Liver (tissue), 9 donors: Measurements from ENCODE around the gene PDZD2. TPM values are rescaled to one million over a fixed set of nuclear protein-coding genes. Genes with fewer than 3 reads are reported as not detected.

ENCODE experiments used
- DNase-seq: peaks from one replicate; pipeline ENCODE4 v3.0.0-alpha.2; 2017; ENCODE audit warnings: low spot score
- H3K27ac ChIP-seq, 2 donors: one replicate each; pipeline ENCODE4 v1.7.0; 2013; ENCODE audit warnings: inconsistent platforms in 2 of 2, low read length in 2 of 2, control low read depth in 1 of 2, low read depth in 1 of 2, mild to moderate bottlenecking in 1 of 2
- H3K27me3 ChIP-seq, 4 donors: one replicate each; pipeline versions ENCODE4 v1.6.1 to v1.7.0; 2013; ENCODE audit warnings: low read length in 3 of 4, inconsistent platforms in 1 of 4, mild to moderate bottlenecking in 1 of 4, moderate library complexity in 1 of 4; ENCODE audit not compliant: control insufficient read depth in 4 of 4, insufficient read depth in 4 of 4
- H3K36me3 ChIP-seq, 4 donors: one replicate each; pipeline versions ENCODE4 v1.6.1 to v1.7.0; 2013; ENCODE audit warnings: low read length in 3 of 4, mild to moderate bottlenecking in 3 of 4, low read depth in 1 of 4, moderate library complexity in 1 of 4; ENCODE audit not compliant: control insufficient read depth in 4 of 4, insufficient read depth in 3 of 4
- H3K4me1 ChIP-seq, 4 donors: one replicate each; pipeline versions ENCODE4 v1.6.1 to v1.7.0; 2013; ENCODE audit warnings: low read length in 3 of 4, mild to moderate bottlenecking in 3 of 4, moderate library complexity in 1 of 4; ENCODE audit not compliant: control insufficient read depth in 4 of 4, insufficient read depth in 4 of 4
- H3K4me3 ChIP-seq, 3 donors: one replicate each; pipeline versions ENCODE4 v1.6.1 to v1.7.0; 2013; ENCODE audit warnings: low read length in 3 of 3, control low read depth in 1 of 3, low read depth in 1 of 3, mild to moderate bottlenecking in 1 of 3
- H3K9ac ChIP-seq, 2 donors: one replicate each; pipeline ENCODE4 v1.7.0; 2013; ENCODE audit warnings: low read length in 2 of 2, mild to moderate bottlenecking in 2 of 2, moderate library complexity in 2 of 2, control low read depth in 1 of 2, low read depth in 1 of 2
- H3K9me3 ChIP-seq, 4 donors: one replicate each; pipeline versions ENCODE4 v1.6.1 to v1.7.0; 2013; ENCODE audit warnings: low read length in 3 of 4; ENCODE audit not compliant: control insufficient read depth in 4 of 4
- ATF3 ChIP-seq: IDR thresholded peaks from 2 replicates; pipeline ENCODE4 v1.6.1; 2016; ENCODE audit warnings: antibody characterized with exemption
- CTCF ChIP-seq: fragments of 150-350 bp; IDR thresholded peaks from 2 replicates; pipeline ENCODE4 v1.5.1; 2017; ENCODE audit warnings: improper control_type of control experiment, low read depth, low read length; ENCODE audit not compliant: missing input control
- EGR1 ChIP-seq, 2 donors: IDR thresholded peaks; 2 replicates each; pipeline ENCODE4 v1.6.1; 2016 to 2018; ENCODE audit warnings: antibody characterized with exemption in 2 of 2, low read depth in 2 of 2
- FOXA1 ChIP-seq: IDR thresholded peaks from 2 replicates; pipeline ENCODE4 v1.6.1; 2016; ENCODE audit warnings: antibody characterized with exemption
- GABPA ChIP-seq, 2 donors: IDR thresholded peaks in 1 of 2; conservative IDR thresholded peaks in 1 of 2; 2 replicates each; pipeline ENCODE4 v1.6.1; 2016; ENCODE audit warnings: antibody characterized with exemption in 2 of 2, mild to moderate bottlenecking in 1 of 2, moderate library complexity in 1 of 2
- HNF4A ChIP-seq, 2 donors: conservative IDR thresholded peaks; 2 replicates each; pipeline ENCODE4 v1.6.1; 2016; ENCODE audit warnings: antibody characterized with exemption in 2 of 2, mild to moderate bottlenecking in 2 of 2
- HNF4G ChIP-seq: IDR thresholded peaks from 2 replicates; pipeline ENCODE4 v1.6.1; 2016; ENCODE audit warnings: antibody characterized with exemption
- JUND ChIP-seq, 2 donors: IDR thresholded peaks; 2 replicates each; pipeline ENCODE4 v1.6.1; 2016; ENCODE audit warnings: antibody characterized with exemption in 2 of 2
- MAX ChIP-seq: IDR thresholded peaks from 2 replicates; pipeline ENCODE4 v1.6.1; 2016; ENCODE audit warnings: antibody characterized with exemption
- NR2F2 ChIP-seq: IDR thresholded peaks from 2 replicates; pipeline ENCODE4 v1.6.1; 2016; ENCODE audit warnings: antibody characterized with exemption
- RAD21 ChIP-seq, 2 donors: IDR thresholded peaks; 2 replicates each; pipeline ENCODE4 v1.6.1; 2016; ENCODE audit warnings: antibody characterized with exemption in 2 of 2, mild to moderate bottlenecking in 2 of 2
- REST ChIP-seq: IDR thresholded peaks from 2 replicates; pipeline ENCODE4 v1.6.1; 2016; ENCODE audit warnings: antibody characterized with exemption, mild to moderate bottlenecking
- RXRA ChIP-seq, 2 donors: IDR thresholded peaks; 2 replicates each; pipeline ENCODE4 v1.6.1; 2017 to 2018; ENCODE audit warnings: antibody characterized with exemption in 2 of 2, mild to moderate bottlenecking in 1 of 2
- SP1 ChIP-seq: IDR thresholded peaks from 2 replicates; pipeline ENCODE4 v1.6.1; 2018; ENCODE audit warnings: antibody characterized with exemption, mild to moderate bottlenecking
- YY1 ChIP-seq: IDR thresholded peaks from 2 replicates; pipeline ENCODE4 v1.6.1; 2016; ENCODE audit warnings: antibody characterized with exemption, mild to moderate bottlenecking
- ZBTB33 ChIP-seq: IDR thresholded peaks from 2 replicates; pipeline ENCODE4 v1.6.1; 2016; ENCODE audit warnings: antibody characterized with exemption
- WGBS: extraction: QIAGEN DNeasy Blood & Tissue Kit; methylation state at CpG from one replicate; pipeline ENCODE4 v1.1.7; 2013; 5-methylcytosine and 5-hydroxymethylcytosine counted together
- polyA plus RNA-seq, 2 donors: library from polyadenylated mRNA; stranded (reverse) in 1 of 2; unstranded in 1 of 2; fragments of 200-250 nt in 1 of 2; fragments of >200 nt in 1 of 2; fragmentation: Nextera tagmentation in 1 of 2; extraction: Ambion mirVana in 1 of 2; gene quantifications; one replicate each; pipeline versions ENCODE4 v1.2.1 to v1.2.3, GENCODE V29; 2013 to 2015
- total RNA-seq, 2 donors: library from RNA; depleted of rRNA; stranded (reverse); fragments of >200 nt; gene quantifications; one replicate each; pipeline ENCODE4 v1.2.3, GENCODE V29; 2014
- donor health status: healthy.
- donor health status: healthy.
- donor health status: healthy.
- donor health status: healthy.
- donor health status: healthy.

The PDZD2 gene
- total and polyA plus RNA-seq, 4 donors: 0.27 to 1.1 (median 0.54) TPM

GRCh38 chr5:32027717-32028458, 389.0 kb downstream of the PDZD2 start:
- H3K4me3 ChIP-seq: no peak overlapping the region
- H3K4me1 ChIP-seq: no peaks in the 10 kb centered on the region
- H3K27me3 ChIP-seq: no peaks in the 10 kb centered on the region
- H3K9ac ChIP-seq: no peak overlapping the region
- H3K36me3 ChIP-seq: no peaks in the 10 kb centered on the region
- TF ChIP-seq JUND (IDR thresholded peaks at IDR 0.05) (peak; percentile 28 to 35), CTCF (no peak), RXRA (IDR thresholded peaks at IDR 0.05) (peak in 1 of 2 donors; percentile 12), EGR1 (IDR thresholded peaks at IDR 0.05; ENCODE audit: low read depth in 2 of 2) (no peak), HNF4A (conservative IDR thresholded peaks at IDR 0.05) (no peak), GABPA (IDR thresholded peaks at IDR 0.05 in 1 of 2, conservative IDR thresholded peaks at IDR 0.05 in 1 of 2) (no peak), ATF3 (peak; percentile 38), SP1 (peak; percentile 60), NR2F2 (peak; percentile 58), YY1 (no peak), MAX (peak; percentile 39), RAD21 (IDR thresholded peaks at IDR 0.05) (peak in 1 of 2 donors; percentile 7)
- DNase-seq: no peak
- 40% methylated on average over 10 of the region's 10 CpGs for WGBS
- H3K27ac ChIP-seq: peak overlapping the region; percentile 25 to 64
- no peaks in the 10 kb centered on the region for H3K9me3 ChIP-seq

GRCh38 chr5:32029261-32029660, 390.3 kb downstream of the PDZD2 start:
- no peak for DNase-seq
- Histone ChIP-seq H3K36me3 (no peaks in the 10 kb centered on the region), H3K27me3 (no peaks in the 10 kb centered on the region), H3K9ac (no peak overlapping the region), H3K4me1 (no peaks in the 10 kb centered on the region), H3K27ac (no peak overlapping the region), H3K9me3 (no peaks in the 10 kb centered on the region), H3K4me3 (no peak overlapping the region)
- TF ChIP-seq HNF4G: no peak
- no peak for TF ChIP-seq GABPA (IDR thresholded peaks at IDR 0.05 in 1 of 2, conservative IDR thresholded peaks at IDR 0.05 in 1 of 2)
- no peak for TF ChIP-seq FOXA1
- TF ChIP-seq ZBTB33: no peak
- no peak for TF ChIP-seq YY1
- TF ChIP-seq HNF4A (conservative IDR thresholded peaks at IDR 0.05): no peak
- TF ChIP-seq SP1: no peak
- TF ChIP-seq REST: no peak
- TF ChIP-seq ATF3: no peak
- TF ChIP-seq CTCF: no peak
- TF ChIP-seq NR2F2: no peak
- TF ChIP-seq JUND (IDR thresholded peaks at IDR 0.05): no peak
- TF ChIP-seq EGR1 (IDR thresholded peaks at IDR 0.05; ENCODE audit: low read depth in 2 of 2): no peak
- 82% methylated on average over 2 of the region's 2 CpGs for WGBS
